ENCODE data around the gene SV2B.

Gene SV2B

GRCh38 chr15:91141097-91141496, 41.0 kb downstream of the SV2B start:
- DNase-seq (ENCODE audit: low read depth) = no peak

GRCh38 chr15:91142106-91142744, 42.2 kb downstream of the SV2B start:
- DNase-seq (ENCODE audit: low read depth) = no peak

GRCh38 chr15:91142946-91143345, 42.9 kb downstream of the SV2B start:
- DNase-seq (ENCODE audit: low read depth) = no peak

GRCh38 chr15:91146728-91147127, 46.7 kb downstream of the SV2B start:
- no peak for DNase-seq (ENCODE audit: low read depth)

GRCh38 chr15:91148243-91148642, 48.2 kb downstream of the SV2B start:
- DNase-seq (ENCODE audit: low read depth) = no peak

GRCh38 chr15:91150502-91151160, 50.6 kb downstream of the SV2B start:
- no peak for DNase-seq (ENCODE audit: low read depth)

GRCh38 chr15:91151781-91152563, 51.9 kb downstream of the SV2B start:
- DNase-seq (ENCODE audit: low read depth) = no peak

- DNase-seq (ENCODE audit: low read depth) = no peak
Measured at GRCh38 chr15:91152896-91153581, 53.0 kb downstream of the SV2B start.

- DNase-seq (ENCODE audit: low read depth) = no peak
Measured at GRCh38 chr15:91153954-91154353, 53.9 kb downstream of the SV2B start.

GRCh38 chr15:91156175-91156726, 56.2 kb downstream of the SV2B start:
- no peak for DNase-seq (ENCODE audit: low read depth)

- no peak for DNase-seq (ENCODE audit: low read depth)
Measured at GRCh38 chr15:91158415-91159394, 58.6 kb downstream of the SV2B start.

GRCh38 chr15:91165850-91166249, 65.8 kb downstream of the SV2B start:
- DNase-seq (ENCODE audit: low read depth) = no peak

GRCh38 chr15:91168457-91168856, 68.4 kb downstream of the SV2B start:
- no peak for DNase-seq (ENCODE audit: low read depth)

GRCh38 chr15:91171334-91171733, 71.3 kb downstream of the SV2B start:
- no peak for DNase-seq (ENCODE audit: low read depth)

GRCh38 chr15:91182101-91182500, 82.0 kb downstream of the SV2B start:
- no peak for DNase-seq (ENCODE audit: low read depth)

- no peak for DNase-seq (ENCODE audit: low read depth)
Measured at GRCh38 chr15:91183596-91183995, 83.5 kb downstream of the SV2B start.

- no peak for DNase-seq (ENCODE audit: low read depth)
Measured at GRCh38 chr15:91184441-91184840, 84.4 kb downstream of the SV2B start.

- DNase-seq (ENCODE audit: low read depth) = no peak
Measured at GRCh38 chr15:91186904-91187656, 87.0 kb downstream of the SV2B start.

- no peak for DNase-seq (ENCODE audit: low read depth)
Measured at GRCh38 chr15:91192285-91192684, 92.2 kb downstream of the SV2B start.

- DNase-seq (ENCODE audit: low read depth) = no peak
Measured at GRCh38 chr15:91192690-91193377, 92.8 kb downstream of the SV2B start.
